Thymus (tissue), 11 donors: ENCODE results near the gene ETV5. TPM values are rescaled to one million over a fixed set of nuclear protein-coding genes. Genes with fewer than 3 reads are reported as not detected.

Experiments
- DNase-seq, 9 donors: peaks; one replicate each; pipeline ENCODE4 v3.0.0-alpha.2; 2013; ENCODE audit warnings: low spot score in 9 of 9, low read depth in 6 of 9, missing footprints in 1 of 9
- H3K27ac ChIP-seq, 2 donors: one replicate each; pipeline ENCODE4 v1.5.1; 2013; ENCODE audit warnings: control low read depth in 1 of 2, low read depth in 1 of 2, low read length in 1 of 2, mild to moderate bottlenecking in 1 of 2, moderate library complexity in 1 of 2
- H3K27me3 ChIP-seq, 2 donors: one replicate each; pipeline ENCODE4 v1.5.1; 2013; ENCODE audit warnings: low read length in 1 of 2; ENCODE audit not compliant: control insufficient read depth in 2 of 2, insufficient read depth in 1 of 2
- H3K36me3 ChIP-seq, 2 donors: one replicate each; pipeline ENCODE4 v1.5.1; 2013; ENCODE audit warnings: low read length in 1 of 2, mild to moderate bottlenecking in 1 of 2, moderate library complexity in 1 of 2; ENCODE audit not compliant: control insufficient read depth in 2 of 2, insufficient read depth in 2 of 2
- H3K4me1 ChIP-seq, 2 donors: one replicate each; pipeline ENCODE4 v1.5.1; 2013; ENCODE audit warnings: low read length in 2 of 2; ENCODE audit not compliant: control insufficient read depth in 2 of 2, insufficient read depth in 2 of 2
- H3K4me3 ChIP-seq, 2 donors: one replicate each; pipeline ENCODE4 v1.5.1; 2013; ENCODE audit warnings: low read length in 2 of 2, control low read depth in 1 of 2, mild to moderate bottlenecking in 1 of 2
- H3K9me3 ChIP-seq, 2 donors: one replicate each; pipeline ENCODE4 v1.5.1; 2013; ENCODE audit warnings: low read length in 1 of 2, mild to moderate bottlenecking in 1 of 2; ENCODE audit not compliant: control insufficient read depth in 2 of 2, insufficient read depth in 1 of 2
- WGBS: extraction: QIAGEN DNeasy Blood & Tissue Kit; methylation state at CpG from one replicate; pipeline ENCODE4 v1.1.7; 2013; 5-methylcytosine and 5-hydroxymethylcytosine counted together
- polyA plus RNA-seq: library from polyadenylated mRNA; stranded (reverse); fragments of 200-250 nt; gene quantifications from one replicate; pipeline ENCODE4 v1.2.3, GENCODE V29; 2013
- total RNA-seq: library from RNA; stranded (reverse); fragments of 120-200 nt; gene quantifications from one replicate; pipeline ENCODE4 v1.2.4, GENCODE V29; 2013
- donor health status: healthy.

Gene ETV5
- total and polyA plus RNA-seq, 2 donors, result 4.9 to 11.0 TPM

DNA sequence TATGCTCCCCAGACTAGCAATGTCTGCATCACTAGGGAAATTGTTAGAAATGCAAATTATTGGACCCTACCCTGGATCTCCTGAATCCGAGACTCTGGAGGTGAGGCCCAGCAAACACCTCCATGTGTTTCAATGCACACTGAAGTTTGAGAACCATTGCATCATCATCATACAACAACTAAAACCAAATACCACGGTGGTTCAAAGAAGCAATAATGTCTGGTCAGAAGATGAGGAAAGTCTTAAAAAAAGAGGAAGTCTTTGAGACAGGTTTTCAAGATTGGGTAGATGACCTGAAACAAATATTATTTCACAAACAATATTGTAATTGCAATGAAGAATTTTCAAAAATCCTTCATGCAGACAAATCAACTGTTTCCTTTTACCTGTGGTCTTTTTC, 110.8 kb downstream of the ETV5 start:
- no peak overlapping the region for H3K27ac ChIP-seq
- H3K36me3 ChIP-seq, result no peaks in the 10 kb centered on the region
- H3K4me1 ChIP-seq, result no peaks in the 10 kb centered on the region
- H3K9me3 ChIP-seq, result no peaks in the 10 kb centered on the region
- H3K4me3 ChIP-seq, result no peak overlapping the region
- WGBS, result 61% methylated on average over 2 of the region's 2 CpGs
- DNase-seq, result no peak
- H3K27me3 ChIP-seq, result no peaks in the 10 kb centered on the region

DNA sequence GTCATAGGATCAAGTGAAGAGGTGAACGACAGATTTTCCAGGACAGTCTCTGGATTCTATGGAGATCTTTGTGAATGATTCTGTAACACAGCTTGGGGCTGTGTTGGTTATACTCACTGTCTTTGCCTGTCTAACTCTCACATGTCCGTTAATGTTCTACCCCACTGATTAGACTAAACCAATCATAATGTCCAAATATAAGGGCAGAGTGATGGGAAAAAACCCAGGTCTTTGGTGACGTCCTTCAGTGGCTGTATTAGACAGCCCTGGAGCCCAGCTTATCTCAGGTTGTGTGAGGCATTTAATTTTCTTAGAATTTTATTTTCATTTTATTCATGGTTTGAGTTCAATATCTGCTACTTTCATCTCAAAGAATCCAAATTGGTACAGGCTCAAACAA, 111.8 kb downstream of the ETV5 start:
- Histone ChIP-seq H3K9me3 (no peaks in the 10 kb centered on the region), H3K4me3 (no peak overlapping the region)
- WGBS, result 95% methylated on average over 3 of the region's 3 CpGs

More for the DNA sequence above, 111.8 kb downstream of the ETV5 start:
- no peaks in the 10 kb centered on the region for H3K4me1 ChIP-seq
- no peaks in the 10 kb centered on the region for H3K36me3 ChIP-seq
- no peak overlapping the region for H3K27ac ChIP-seq
- H3K27me3 ChIP-seq, result no peaks in the 10 kb centered on the region
- DNase-seq, result no peak

Other genes with a start within 250 kb of the ETV5 start
- gene TRA2B, start 171.1 kb downstream of the ETV5 start, total RNA-seq, result 206 TPM
- 177 TPM for gene TRA2B, start 171.1 kb downstream of the ETV5 start, polyA plus RNA-seq